ENCODE measurements around the gene ZDHHC4. TPM values are rescaled to one million over a fixed set of nuclear protein-coding genes. Genes with fewer than 3 reads are reported as not detected.

The ZDHHC4 gene
- total and polyA plus RNA-seq, 2 experiments from 2014 or later = 55.4 to 72.6 TPM

GRCh38 chr7:6558837-6559236 lies 18.4 kb upstream of the ZDHHC4 start:
- no peak overlapping the region for H3K4me2 ChIP-seq (ENCODE audit: unreplicated experiment)
- no peaks in the 10 kb centered on the region for H3K4me1 ChIP-seq (ENCODE audit: insufficient read depth)
- H3F3A ChIP-seq (ENCODE audit: insufficient read depth) = no peaks in the 10 kb centered on the region
- in situ Hi-C loops (cut with MboI) = no loop called here
- no peaks in the 10 kb centered on the region for H3K79me2 ChIP-seq (ENCODE audit: insufficient read depth)
- H3K27me3 ChIP-seq (replicated peaks; ENCODE audit: insufficient read depth) = no peaks in the 10 kb centered on the region
- no peak overlapping the region for H2AFZ ChIP-seq
- WGBS, 2 experiments (ENCODE audit: low coverage in 1 of 2, low lambda C conversion rate in 2 of 2, missing lambda C conversion rate in 2 of 2) = 37 to 44% methylated on average over 6 of the region's 6 CpGs
- H3K9ac ChIP-seq = no peak overlapping the region
- no peaks in the 10 kb centered on the region for H3K9me2 ChIP-seq (ENCODE audit: insufficient read depth)
- H3K9me3 ChIP-seq (ENCODE audit: low read depth) = no peaks in the 10 kb centered on the region
- no peak overlapping the region for H3K4me3 ChIP-seq
- peak; percentile 84 for DNase-seq
- H3K36me3 ChIP-seq (ENCODE audit: low read depth) = no peaks in the 10 kb centered on the region
- H3K27ac ChIP-seq = no peak overlapping the region
- TF ChIP-seq EZH2 (IDR thresholded peaks at IDR 0.05; ENCODE audit: insufficient read depth, poor library complexity, severe bottlenecking) (no peak), EZH2phosphoT487 (IDR thresholded peaks at IDR 0.05; ENCODE audit: insufficient read depth, low read depth) (no peak)
- H4K20me1 ChIP-seq (ENCODE audit: insufficient read depth) = no peaks in the 10 kb centered on the region

GRCh38 chr7:6559896-6560295 lies 17.4 kb upstream of the ZDHHC4 start:
- no peaks in the 10 kb centered on the region for H3F3A ChIP-seq (ENCODE audit: insufficient read depth)
- in situ Hi-C loops (cut with MboI) = no loop called here
- H3K36me3 ChIP-seq (ENCODE audit: low read depth) = no peaks in the 10 kb centered on the region
- no peak overlapping the region for H3K4me3 ChIP-seq
- H3K79me2 ChIP-seq (ENCODE audit: insufficient read depth) = no peaks in the 10 kb centered on the region
- TF ChIP-seq EZH2phosphoT487 (IDR thresholded peaks at IDR 0.05; ENCODE audit: insufficient read depth, low read depth) = no peak
- TF ChIP-seq EZH2 (IDR thresholded peaks at IDR 0.05; ENCODE audit: insufficient read depth, poor library complexity, severe bottlenecking) = no peak
- DNase-seq = no peak
- no peak overlapping the region for H3K4me2 ChIP-seq (ENCODE audit: unreplicated experiment)
- no peaks in the 10 kb centered on the region for H4K20me1 ChIP-seq (ENCODE audit: insufficient read depth)
- H3K27ac ChIP-seq = no peak overlapping the region
- WGBS, 2 experiments (ENCODE audit: low coverage in 1 of 2, low lambda C conversion rate in 2 of 2, missing lambda C conversion rate in 2 of 2) = 60 to 67% methylated on average over 3 of the region's 3 CpGs
- H2AFZ ChIP-seq = no peak overlapping the region
- H3K9me3 ChIP-seq (ENCODE audit: low read depth) = no peaks in the 10 kb centered on the region
- no peaks in the 10 kb centered on the region for H3K27me3 ChIP-seq (replicated peaks; ENCODE audit: insufficient read depth)
- H3K4me1 ChIP-seq (ENCODE audit: insufficient read depth) = no peaks in the 10 kb centered on the region; the same call in 1 of the 2 replicates
- no peak overlapping the region for H3K9ac ChIP-seq
- H3K9me2 ChIP-seq (ENCODE audit: insufficient read depth) = no peaks in the 10 kb centered on the region

- Histone ChIP-seq H3K79me2 (ENCODE audit: insufficient read depth) (no peaks in the 10 kb centered on the region), H4K20me1 (ENCODE audit: insufficient read depth) (no peaks in the 10 kb centered on the region), H3K9me2 (ENCODE audit: insufficient read depth) (no peaks in the 10 kb centered on the region), H2AFZ (no peak overlapping the region), H3K27me3 (replicated peaks; ENCODE audit: insufficient read depth) (no peaks in the 10 kb centered on the region), H3K9ac (no peak overlapping the region), H3K4me2 (ENCODE audit: unreplicated experiment) (no peak overlapping the region), H3K9me3 (ENCODE audit: low read depth) (no peaks in the 10 kb centered on the region), H3F3A (ENCODE audit: insufficient read depth) (no peaks in the 10 kb centered on the region), H3K4me3 (no peak overlapping the region), H3K4me1 (ENCODE audit: insufficient read depth) (no peaks in the 10 kb centered on the region; the same call in 1 of the 2 replicates), H3K27ac (no peak overlapping the region), H3K36me3 (ENCODE audit: low read depth) (no peaks in the 10 kb centered on the region)
- in situ Hi-C loops (cut with MboI) = no loop called here
- TF ChIP-seq EZH2phosphoT487 (IDR thresholded peaks at IDR 0.05; ENCODE audit: insufficient read depth, low read depth) = no peak
- no peak for DNase-seq
- whole genome bisulfite sequencing, 2 experiments (ENCODE audit: low coverage in 1 of 2, low lambda C conversion rate in 2 of 2, missing lambda C conversion rate in 2 of 2) = 58 to 70% methylated on average over 1 of the region's 1 CpG
Observed at GRCh38 chr7:6562106-6562505, 15.1 kb upstream of the ZDHHC4 start.

GRCh38 chr7:6563936-6564770 lies 13.1 kb upstream of the ZDHHC4 start:
- Histone ChIP-seq H3K9me3 (ENCODE audit: low read depth) (no peaks in the 10 kb centered on the region), H3K79me2 (ENCODE audit: insufficient read depth) (no peaks in the 10 kb centered on the region), H2AFZ (no peak overlapping the region; the same call in 1 of the 2 replicates), H3K9me2 (ENCODE audit: insufficient read depth) (no peaks in the 10 kb centered on the region), H3K9ac (no peak overlapping the region), H3K27me3 (replicated peaks; ENCODE audit: insufficient read depth) (no peaks in the 10 kb centered on the region), H3K27ac (no peak overlapping the region), H3K4me2 (ENCODE audit: unreplicated experiment) (no peak overlapping the region), H3F3A (ENCODE audit: insufficient read depth) (no peaks in the 10 kb centered on the region), H3K4me3 (no peak overlapping the region), H3K4me1 (ENCODE audit: insufficient read depth) (no peaks in the 10 kb centered on the region; the same call in 1 of the 2 replicates), H3K36me3 (ENCODE audit: low read depth) (no peaks in the 10 kb centered on the region), H4K20me1 (ENCODE audit: insufficient read depth) (no peaks in the 10 kb centered on the region)
- WGBS, 2 experiments (ENCODE audit: low coverage in 1 of 2, low lambda C conversion rate in 2 of 2, missing lambda C conversion rate in 2 of 2) = 14 to 15% methylated on average over 12 of the region's 12 CpGs
- in situ Hi-C loops (cut with MboI) = no loop called here
- no peak for TF ChIP-seq EZH2phosphoT487 (IDR thresholded peaks at IDR 0.05; ENCODE audit: insufficient read depth, low read depth)
- no peak for TF ChIP-seq EZH2 (IDR thresholded peaks at IDR 0.05; ENCODE audit: insufficient read depth, poor library complexity, severe bottlenecking)
- peak; percentile 67 for DNase-seq

Measured in GM23248 (cell line).